Testis (tissue), 3 donors: ENCODE measurements around the gene CDH23. TPM values are rescaled to one million over a fixed set of nuclear protein-coding genes. Genes with fewer than 3 reads are reported as not detected.
A peak's percentile ranks its signal among the peaks of the same experiment; 100 is the strongest.

ENCODE experiments used
- DNase-seq: peaks from one replicate; pipeline ENCODE4 v3.0.0-alpha.2; 2019
- H3K27ac ChIP-seq, 2 donors: fragments of 200-600 bp; sonication (generic); one replicate each; pipeline ENCODE4 v1.5.1; 2019
- H3K27me3 ChIP-seq: fragments of 200-600 bp; sonication (generic); one replicate; pipeline ENCODE4 v1.5.1; 2019
- H3K36me3 ChIP-seq: fragments of 200-600 bp; sonication (generic); one replicate; pipeline ENCODE4 v1.5.1; 2017; ENCODE audit warnings: low read depth; ENCODE audit errors: missing control alignments
- H3K4me1 ChIP-seq: fragments of 200-600 bp; sonication (generic); one replicate; pipeline ENCODE4 v1.5.1; 2019
- H3K4me3 ChIP-seq, 2 donors: fragments of 200-600 bp; sonication (generic); one replicate each; pipeline ENCODE4 v1.5.1; 2017 to 2019
- H3K9me3 ChIP-seq: fragments of 200-600 bp; sonication (generic); one replicate; pipeline ENCODE4 v1.5.1; 2017
- POLR2A ChIP-seq: fragments of 450-650 bp; IDR thresholded peaks from one replicate; pipeline ENCODE4 v1.6.1; 2017; ENCODE audit warnings: antibody characterized with exemption, mild to moderate bottlenecking, moderate library complexity
- WGBS, 2 donors: methylation state at CpG; one replicate each; pipeline ENCODE4 v1.1.5; 2018; 5-methylcytosine and 5-hydroxymethylcytosine counted together
- intact Hi-C: fragments of 100-400 bp; cut with DNase I; formaldehyde crosslinking; loops from one replicate; pipeline ENCODE4 v1.15.1; 2023; ENCODE audit warnings: low total_unique reads
- polyA plus RNA-seq: library from polyadenylated mRNA; stranded (reverse); fragments of 350-450 nt; fragmentation: Illumina TruSeq; extraction: RNeasy Lipid Tissue Mini Kit (QIAGEN cat#74804); gene quantifications from one replicate; pipeline ENCODE4 v1.2.3, GENCODE V29; 2014; ENCODE audit warnings: low read depth, low replicate concordance; ENCODE audit not compliant: insufficient read depth
- total RNA-seq, 2 donors: library from RNA; depleted of rRNA; stranded (reverse); fragments of >200 nt; gene quantifications; one replicate each; pipeline ENCODE4 v1.2.3, GENCODE V29; 2016
- TF ChIP-seq, protein P1 (sequence below), 3 experiments: fragments of 450-650 bp in 2 of 3; fragments of 200-600 bp in 1 of 3; sonication (generic) in 1 of 3; IDR thresholded peaks; one replicate each; pipeline ENCODE4 v1.5.1; 2016 to 2019; ENCODE audit warnings: antibody characterized with exemption in 3 of 3, mild to moderate bottlenecking in 2 of 3, moderate library complexity in 1 of 3

CDH23 gene
- total and polyA plus RNA-seq, 3 donors from 2014 or later = 29.8 to 125 (median 81.7) TPM

DNA sequence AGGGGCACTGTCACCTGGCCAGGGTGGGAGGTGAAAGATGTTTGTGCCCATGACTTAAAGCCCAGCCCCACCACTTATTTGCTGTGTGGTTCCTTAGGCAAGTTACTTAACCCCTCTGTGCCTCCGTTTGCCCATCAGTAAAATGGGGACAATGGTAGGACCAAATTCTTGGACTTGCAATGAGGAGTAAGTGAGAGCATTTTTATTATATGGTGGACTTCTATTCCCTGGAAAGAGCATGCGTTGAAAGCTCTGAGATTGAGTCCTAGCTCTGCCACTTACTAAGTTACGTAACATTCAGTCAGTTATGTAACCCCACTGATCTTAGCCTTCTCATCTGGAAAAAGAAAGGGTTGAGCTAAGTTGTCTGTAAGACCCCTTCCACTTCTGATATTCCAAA lies 357.8 kb downstream of the CDH23 start:
- Histone ChIP-seq H3K4me3 (no peak overlapping the region), H3K27ac (no peak overlapping the region), H3K36me3 (no peaks in the 10 kb centered on the region), H3K4me1 (peaks cover under 1% of the 10 kb centered on the region), H3K9me3 (no peaks in the 10 kb centered on the region), H3K27me3 (no peaks in the 10 kb centered on the region)
- intact Hi-C loops = no loop called here
- 94 to 100% methylated on average over 3 of the region's 3 CpGs for WGBS, 2 donors
- no peak for TF ChIP-seq POLR2A
- TF ChIP-seq, protein P1, sequence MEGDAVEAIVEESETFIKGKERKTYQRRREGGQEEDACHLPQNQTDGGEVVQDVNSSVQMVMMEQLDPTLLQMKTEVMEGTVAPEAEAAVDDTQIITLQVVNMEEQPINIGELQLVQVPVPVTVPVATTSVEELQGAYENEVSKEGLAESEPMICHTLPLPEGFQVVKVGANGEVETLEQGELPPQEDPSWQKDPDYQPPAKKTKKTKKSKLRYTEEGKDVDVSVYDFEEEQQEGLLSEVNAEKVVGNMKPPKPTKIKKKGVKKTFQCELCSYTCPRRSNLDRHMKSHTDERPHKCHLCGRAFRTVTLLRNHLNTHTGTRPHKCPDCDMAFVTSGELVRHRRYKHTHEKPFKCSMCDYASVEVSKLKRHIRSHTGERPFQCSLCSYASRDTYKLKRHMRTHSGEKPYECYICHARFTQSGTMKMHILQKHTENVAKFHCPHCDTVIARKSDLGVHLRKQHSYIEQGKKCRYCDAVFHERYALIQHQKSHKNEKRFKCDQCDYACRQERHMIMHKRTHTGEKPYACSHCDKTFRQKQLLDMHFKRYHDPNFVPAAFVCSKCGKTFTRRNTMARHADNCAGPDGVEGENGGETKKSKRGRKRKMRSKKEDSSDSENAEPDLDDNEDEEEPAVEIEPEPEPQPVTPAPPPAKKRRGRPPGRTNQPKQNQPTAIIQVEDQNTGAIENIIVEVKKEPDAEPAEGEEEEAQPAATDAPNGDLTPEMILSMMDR (IDR thresholded peaks at IDR 0.05) = no peak
- no peak for DNase-seq

DNA sequence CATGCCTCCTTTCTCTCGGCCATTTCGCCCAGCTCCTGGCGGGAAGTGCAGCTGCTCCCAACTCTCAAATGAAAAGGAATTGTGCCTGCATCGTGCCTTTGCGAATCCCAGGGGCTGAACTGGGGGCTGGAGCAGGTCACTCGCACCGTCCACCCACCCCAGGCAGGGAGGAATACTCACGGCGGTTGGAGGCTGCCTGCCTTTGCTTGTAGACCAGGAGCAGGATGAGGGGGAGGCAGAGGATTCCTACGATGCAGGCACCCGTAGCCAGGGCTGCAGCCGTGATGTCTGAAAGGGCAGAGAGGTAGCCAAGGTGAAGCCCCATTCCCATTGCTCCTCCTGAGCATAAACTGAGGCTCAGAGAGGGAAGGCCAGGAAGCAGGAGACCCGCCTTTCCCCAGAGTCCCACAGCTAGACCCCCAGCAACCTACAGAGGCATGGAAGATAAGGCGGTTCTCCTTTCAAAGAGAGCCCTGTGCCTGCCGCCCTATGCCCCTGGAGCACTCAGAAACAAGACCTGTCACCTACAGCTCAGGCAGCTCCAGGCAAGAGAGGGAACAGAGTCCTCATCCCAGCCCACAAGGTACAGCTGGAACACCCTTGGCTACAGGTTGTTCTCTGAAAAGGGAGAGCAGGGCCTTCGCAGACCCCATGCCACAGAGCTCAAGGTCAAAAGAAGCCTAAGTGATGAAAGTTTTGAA lies 358.6 kb downstream of the CDH23 start:
- no peak for DNase-seq
- H3K9me3 ChIP-seq = no peaks in the 10 kb centered on the region
- H3K4me1 ChIP-seq = no peaks in the 10 kb centered on the region
- H3K4me3 ChIP-seq = no peak overlapping the region
- H3K36me3 ChIP-seq = no peaks in the 10 kb centered on the region
- no peak for TF ChIP-seq POLR2A
- TF ChIP-seq, protein P1 (IDR thresholded peaks at IDR 0.05) = no peak
- intact Hi-C loops = no loop called here
- WGBS, 2 donors = 92 to 96% methylated on average over 16 of the region's 16 CpGs
- H3K27me3 ChIP-seq = no peaks in the 10 kb centered on the region
- no peak overlapping the region for H3K27ac ChIP-seq

GRCh38 chr10:71756311-71757191 lies 359.8 kb downstream of the CDH23 start:
- no peak for DNase-seq
- intact Hi-C loops = no loop called here
- TF ChIP-seq, protein P1 (IDR thresholded peaks at IDR 0.05) = no peak
- TF ChIP-seq POLR2A = no peak
- H3K4me3 ChIP-seq = no peak overlapping the region
- 85 to 89% methylated on average over 12 of the region's 12 CpGs for WGBS, 2 donors
- H3K36me3 ChIP-seq = no peaks in the 10 kb centered on the region
- no peaks in the 10 kb centered on the region for H3K9me3 ChIP-seq
- no peaks in the 10 kb centered on the region for H3K4me1 ChIP-seq
- no peaks in the 10 kb centered on the region for H3K27me3 ChIP-seq
- H3K27ac ChIP-seq = no peak overlapping the region

DNA sequence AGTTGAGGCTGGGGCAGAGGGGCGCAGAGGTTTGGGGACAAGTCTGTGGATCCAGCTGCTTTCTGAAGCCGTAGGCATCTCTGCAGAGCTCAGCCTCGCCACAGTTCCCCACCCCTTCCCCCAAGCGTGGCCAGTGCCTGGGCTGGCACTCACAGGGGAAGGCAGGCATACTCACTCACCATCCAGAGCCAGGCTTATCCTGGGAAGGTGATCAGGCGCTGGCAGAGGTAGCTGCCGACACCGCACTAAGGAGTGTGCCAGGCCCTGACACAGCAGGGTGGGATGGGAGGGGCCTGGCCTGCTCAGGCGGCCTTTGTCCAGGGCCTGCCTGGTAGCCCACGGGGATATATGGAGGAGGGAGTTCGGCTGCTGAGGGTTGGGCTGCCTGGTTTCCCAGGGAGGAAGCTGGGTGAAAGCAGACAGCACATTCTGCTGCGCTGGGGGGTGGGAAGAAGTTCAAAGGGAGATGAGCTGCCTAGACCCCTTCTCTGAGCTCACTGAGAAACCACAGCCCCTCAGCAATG lies 360.7 kb downstream of the CDH23 start:
- Histone ChIP-seq H3K36me3 (no peaks in the 10 kb centered on the region), H3K27me3 (no peaks in the 10 kb centered on the region), H3K4me1 (no peaks in the 10 kb centered on the region), H3K27ac (peak overlapping the region in 1 of 2 donors; percentile 41), H3K4me3 (no peak overlapping the region), H3K9me3 (no peaks in the 10 kb centered on the region)
- 79 to 88% methylated on average over 7 to 11 of the region's 11 CpGs for WGBS, 2 donors
- intact Hi-C loops = no loop called here
- TF ChIP-seq POLR2A = no peak
- TF ChIP-seq, protein P1 (IDR thresholded peaks at IDR 0.05) = no peak
- no peak for DNase-seq
